Bronchial epithelial cell (primary cell): ENCODE data around the gene EEF1G. TPM values are rescaled to one million over a fixed set of nuclear protein-coding genes. Genes with fewer than 3 reads are reported as not detected.

Source experiments
- DNase-seq: peaks from one replicate; pipeline ENCODE4 v3.0.0-alpha.2; 2010; ENCODE audit warnings: low read depth
- FAIRE-seq: peaks from 2 replicates; lab custom pipeline; 2011; peaks lifted over from hg19 to GRCh38; lab: Jason Lieb, UNC
- H3K27me3 ChIP-seq: 2 replicates; pipeline ENCODE4 v1.5.1; 2011; ENCODE audit warnings: low read length; ENCODE audit not compliant: control insufficient read depth, insufficient read depth
- H3K36me3 ChIP-seq: 2 replicates; pipeline ENCODE4 v1.5.1; 2011; ENCODE audit warnings: low read length; ENCODE audit not compliant: control insufficient read depth, insufficient read depth
- H3K4me3 ChIP-seq: 2 replicates; pipeline ENCODE4 v1.5.1; 2011; ENCODE audit warnings: mild to moderate bottlenecking, low read depth, low read length, control low read depth
- total RNA-seq: library from RNA; depleted of rRNA; stranded (reverse); fragments of >200 nt; gene quantifications from 2 replicates; pipeline ENCODE4 v1.2.1, GENCODE V29; 2014
- TF ChIP-seq, protein P1 (sequence below): IDR thresholded peaks from 2 replicates; pipeline ENCODE4 v1.5.1; 2011; ENCODE audit warnings: mild to moderate bottlenecking, moderate library complexity, low read length, control low read depth, inconsistent platforms; ENCODE audit not compliant: insufficient read depth, severe bottlenecking

The EEF1G gene
- total RNA-seq, 1 donor from 2014 or later: 2,441 TPM

DNA sequence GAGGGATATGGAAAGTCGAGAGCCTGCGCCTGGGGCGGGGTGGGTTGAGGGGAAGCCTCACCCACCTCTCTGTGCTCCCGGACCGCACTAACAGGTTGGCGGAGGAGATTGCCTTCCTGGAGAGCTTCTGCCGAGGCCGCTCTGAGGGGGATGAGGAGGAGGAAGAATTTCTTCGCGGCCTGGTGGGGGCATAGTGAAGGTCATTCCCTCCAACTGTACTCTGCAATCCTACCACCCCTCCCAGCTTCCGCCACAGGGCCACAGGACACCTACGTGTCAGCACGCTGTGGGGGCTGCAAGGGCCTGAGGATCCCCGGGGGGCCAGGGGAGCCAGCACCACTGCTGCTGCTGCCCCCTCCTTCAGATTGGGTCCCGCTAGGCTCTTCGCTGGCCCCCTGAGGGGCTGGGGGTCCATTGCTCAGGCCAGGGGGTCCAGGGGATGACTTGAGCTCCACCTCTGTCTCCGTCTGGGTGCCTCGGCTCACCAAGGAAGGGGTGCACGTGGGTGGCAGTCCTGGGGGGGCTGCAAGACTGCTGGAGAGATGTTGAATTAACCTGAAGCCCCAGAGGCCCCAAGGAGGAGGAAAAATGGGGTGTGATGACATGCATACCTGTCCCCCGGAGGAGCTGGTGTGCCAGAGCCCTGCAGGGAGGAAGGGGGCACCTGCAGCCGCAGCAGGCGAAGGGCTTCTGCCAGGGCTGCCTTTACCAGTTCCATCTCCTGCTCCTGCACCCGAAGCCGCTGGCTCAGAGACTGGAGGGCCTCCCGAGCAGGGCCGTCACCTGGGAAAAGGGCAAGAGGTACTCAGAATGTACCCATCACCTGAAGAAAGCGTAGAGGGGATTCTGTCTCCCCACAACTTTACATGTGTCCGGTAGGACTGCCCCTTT lies 37.4 kb upstream of the EEF1G start:
- no peak for DNase-seq
- peak overlapping the region; percentile 52 for H3K4me3 ChIP-seq
- TF ChIP-seq, protein P1, sequence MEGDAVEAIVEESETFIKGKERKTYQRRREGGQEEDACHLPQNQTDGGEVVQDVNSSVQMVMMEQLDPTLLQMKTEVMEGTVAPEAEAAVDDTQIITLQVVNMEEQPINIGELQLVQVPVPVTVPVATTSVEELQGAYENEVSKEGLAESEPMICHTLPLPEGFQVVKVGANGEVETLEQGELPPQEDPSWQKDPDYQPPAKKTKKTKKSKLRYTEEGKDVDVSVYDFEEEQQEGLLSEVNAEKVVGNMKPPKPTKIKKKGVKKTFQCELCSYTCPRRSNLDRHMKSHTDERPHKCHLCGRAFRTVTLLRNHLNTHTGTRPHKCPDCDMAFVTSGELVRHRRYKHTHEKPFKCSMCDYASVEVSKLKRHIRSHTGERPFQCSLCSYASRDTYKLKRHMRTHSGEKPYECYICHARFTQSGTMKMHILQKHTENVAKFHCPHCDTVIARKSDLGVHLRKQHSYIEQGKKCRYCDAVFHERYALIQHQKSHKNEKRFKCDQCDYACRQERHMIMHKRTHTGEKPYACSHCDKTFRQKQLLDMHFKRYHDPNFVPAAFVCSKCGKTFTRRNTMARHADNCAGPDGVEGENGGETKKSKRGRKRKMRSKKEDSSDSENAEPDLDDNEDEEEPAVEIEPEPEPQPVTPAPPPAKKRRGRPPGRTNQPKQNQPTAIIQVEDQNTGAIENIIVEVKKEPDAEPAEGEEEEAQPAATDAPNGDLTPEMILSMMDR: no peak
- no peaks in the 10 kb centered on the region for H3K27me3 ChIP-seq
- H3K36me3 ChIP-seq: peaks cover 6% of the 10 kb centered on the region
- FAIRE-seq: no peak

DNA sequence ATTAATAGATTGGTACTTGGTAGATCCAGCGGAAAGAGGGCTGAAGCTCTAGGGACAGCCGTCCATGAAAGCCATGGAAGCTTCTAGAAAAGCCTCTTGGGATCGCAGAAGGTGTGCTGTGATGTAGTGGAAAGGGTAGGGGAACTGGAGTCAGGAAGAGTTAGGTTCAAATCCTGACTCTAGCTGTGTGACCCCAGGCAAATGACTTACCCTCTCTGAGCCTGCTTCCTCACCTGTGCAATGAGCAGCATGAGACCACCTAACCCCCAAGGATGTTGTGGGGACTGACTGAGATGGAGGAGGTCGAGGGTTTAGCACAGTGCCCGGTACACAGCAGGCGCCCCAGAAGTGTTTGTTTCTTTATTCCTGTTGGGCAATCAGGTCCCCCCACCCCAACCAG lies 36.7 kb upstream of the EEF1G start:
- H3K4me3 ChIP-seq: no peak overlapping the region
- DNase-seq (no peak), FAIRE-seq (no peak)
- TF ChIP-seq, protein P1: no peak
- H3K27me3 ChIP-seq: no peaks in the 10 kb centered on the region
- peaks cover 7% of the 10 kb centered on the region for H3K36me3 ChIP-seq

DNA sequence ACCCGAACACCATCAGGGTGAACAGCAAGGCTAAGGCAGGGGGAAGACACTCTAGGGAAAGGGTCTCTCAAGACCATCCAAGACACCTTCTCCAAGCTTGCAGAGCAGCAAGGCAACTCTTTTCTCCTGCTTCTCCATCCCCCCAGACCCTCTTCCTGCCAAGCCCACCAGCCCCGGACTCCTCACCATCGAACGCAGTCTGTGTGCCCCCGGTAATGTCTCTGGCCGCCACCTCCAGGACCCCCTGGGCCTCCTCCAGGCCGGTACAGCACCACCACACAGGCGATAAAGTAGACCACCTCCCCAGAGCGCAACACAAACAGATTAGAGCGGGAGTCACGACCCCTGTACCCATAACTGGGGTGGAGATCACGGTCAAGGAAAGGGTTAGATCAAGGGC lies 35.1 kb upstream of the EEF1G start:
- TF ChIP-seq, protein P1: no peak
- H3K36me3 ChIP-seq: peaks cover 9% of the 10 kb centered on the region
- FAIRE-seq (no peak), DNase-seq (no peak)
- H3K27me3 ChIP-seq: no peaks in the 10 kb centered on the region
- no peak overlapping the region for H3K4me3 ChIP-seq

DNA sequence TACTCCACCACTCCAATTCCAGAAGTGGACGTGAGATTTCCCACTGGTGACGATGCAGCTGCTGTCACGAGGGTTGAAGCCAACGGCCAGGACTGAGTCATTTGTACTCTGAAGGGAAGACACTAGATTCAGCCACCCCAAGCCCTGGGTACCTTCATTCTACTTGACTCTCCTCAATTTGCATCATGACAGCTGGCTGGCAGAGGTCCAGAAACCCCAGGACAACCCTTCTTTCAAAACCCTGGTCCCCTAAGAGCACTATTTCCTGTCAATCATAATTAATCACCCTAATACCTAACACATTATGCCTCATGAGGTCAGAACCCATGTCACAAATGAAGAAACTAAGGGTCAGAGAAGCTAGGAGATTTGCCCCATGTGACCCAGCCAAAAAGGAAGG lies 34.0 kb upstream of the EEF1G start:
- DNase-seq (no peak), FAIRE-seq (no peak)
- Histone ChIP-seq H3K36me3 (peaks cover 9% of the 10 kb centered on the region), H3K4me3 (no peak overlapping the region), H3K27me3 (no peaks in the 10 kb centered on the region)
- TF ChIP-seq, protein P1: no peak

DNA sequence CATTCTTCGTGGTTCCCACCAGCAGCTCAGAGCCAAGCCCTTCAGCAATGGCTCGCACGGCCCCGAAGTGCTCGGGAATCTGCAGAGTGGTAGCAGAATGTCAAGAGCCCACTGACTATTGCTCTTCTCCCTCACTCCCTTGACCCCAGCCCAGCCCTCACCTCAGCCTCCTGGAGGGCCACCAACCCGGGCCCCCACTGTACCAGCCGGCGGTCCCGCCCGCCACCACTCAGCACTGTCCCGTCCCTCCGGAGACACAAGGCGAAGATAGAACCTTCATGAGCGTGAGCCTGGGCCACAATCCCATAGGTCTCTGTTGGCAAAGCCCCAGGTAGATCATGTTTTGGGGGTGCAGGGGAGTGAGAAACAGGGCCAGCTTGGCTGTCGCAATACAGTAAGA lies 32.2 kb upstream of the EEF1G start:
- TF ChIP-seq, protein P1: no peak
- FAIRE-seq: no peak
- H3K36me3 ChIP-seq: peaks cover 9% of the 10 kb centered on the region

DNA sequence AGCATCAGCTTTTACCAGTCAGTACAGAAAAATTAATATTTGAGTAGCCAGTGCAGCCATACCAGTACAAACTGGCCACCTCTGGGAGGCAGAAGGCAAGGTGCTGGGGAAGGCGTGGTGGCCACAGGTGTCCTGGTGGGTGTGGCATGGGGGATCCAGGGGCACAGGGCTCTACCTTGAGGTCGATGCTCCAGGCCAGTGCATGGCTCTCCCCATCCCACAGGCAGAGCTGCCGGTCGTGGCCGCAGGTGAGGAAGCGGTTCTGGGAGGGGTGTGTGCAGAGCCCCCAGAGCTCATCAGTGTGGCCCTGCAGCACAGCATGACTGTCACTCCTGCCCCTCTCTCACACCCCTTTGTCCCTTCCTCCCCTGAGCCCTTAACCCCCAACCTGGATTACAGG lies 31.8 kb upstream of the EEF1G start:
- FAIRE-seq (no peak), DNase-seq (no peak)
- Histone ChIP-seq H3K4me3 (no peak overlapping the region), H3K36me3 (peaks cover 8% of the 10 kb centered on the region), H3K27me3 (no peaks in the 10 kb centered on the region)
- TF ChIP-seq, protein P1: no peak

More for the DNA sequence above, 32.2 kb upstream of the EEF1G start:
- H3K4me3 ChIP-seq: no peak overlapping the region
- H3K27me3 ChIP-seq: no peaks in the 10 kb centered on the region
- no peak for DNase-seq
